ENCODE results near the gene ALCAM. TPM values are rescaled to one million over a fixed set of nuclear protein-coding genes. Genes with fewer than 3 reads are reported as not detected.
"Not testable (repeated sequence)": the region's sequence is repeated elsewhere in the genome, so short reads cannot be mapped to it uniquely, and the experiment has no call there.

Gene ALCAM
- total and polyA plus RNA-seq, 2 donors (not counting 1 experiment from before 2014, with no cell fraction given), result 6.2 to 23.8 TPM

DNA sequence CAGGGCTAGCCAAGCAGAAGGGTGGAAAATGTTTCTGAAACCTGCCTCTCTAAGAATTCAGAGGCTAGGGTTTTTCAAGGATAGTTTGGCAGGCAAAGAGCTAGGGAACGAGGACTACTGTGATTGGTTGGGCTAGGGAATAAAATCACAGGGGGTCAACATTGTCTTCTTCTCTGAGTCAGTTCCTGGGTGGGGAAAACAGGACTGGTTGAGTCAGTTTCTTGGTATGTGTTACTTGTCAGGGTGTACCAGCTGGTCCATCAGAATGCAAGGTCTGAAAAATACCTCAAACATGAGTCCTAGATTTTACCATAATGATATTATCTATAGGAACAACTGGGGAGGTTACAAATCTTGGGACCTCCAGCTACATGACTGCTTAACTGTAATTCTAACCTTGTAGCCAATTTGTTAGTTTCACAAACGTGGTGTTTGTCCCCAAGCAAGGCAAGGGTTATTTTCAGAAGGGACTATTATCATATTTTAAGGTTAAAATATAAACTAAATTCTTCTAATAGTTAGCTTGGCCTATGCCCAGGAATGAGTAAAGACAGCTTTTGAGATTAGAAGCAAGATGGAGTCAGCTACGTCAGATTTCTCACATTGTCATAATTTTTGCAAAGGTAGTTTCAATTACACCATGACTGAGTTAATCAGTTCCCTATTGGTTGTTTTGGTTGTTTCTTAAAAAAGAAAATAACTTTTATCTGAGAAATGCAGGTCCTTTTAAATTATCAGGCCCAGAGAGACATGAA lies 231.5 kb downstream of the ALCAM start:
- CTCF ChIA-PET, result no interaction called here

DNA sequence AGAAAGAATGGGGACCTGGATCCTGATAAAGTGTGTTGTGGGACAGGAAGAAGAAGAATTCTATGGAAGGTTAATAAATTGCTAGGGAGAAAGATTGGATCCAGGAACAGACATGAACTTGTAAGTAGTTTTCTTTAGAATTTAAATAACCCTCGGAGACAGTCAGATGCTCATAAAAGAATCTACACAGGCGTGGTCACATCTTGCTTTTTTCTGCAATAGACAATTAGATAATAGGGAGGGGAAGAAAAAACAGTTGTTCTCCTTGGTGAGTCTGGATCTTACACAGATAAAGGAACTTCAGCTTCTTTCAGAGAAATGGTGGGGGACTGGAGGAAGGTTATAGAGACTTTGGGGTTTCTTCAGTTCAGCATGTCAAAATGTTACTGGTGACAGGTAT lies 232.6 kb downstream of the ALCAM start:
- no peaks in the 10 kb centered on the region for H3K9me3 ChIP-seq (ENCODE audit: control extremely low read depth in 1 of 3, control insufficient read depth in 2 of 3, insufficient read depth in 1 of 3, low read length in 2 of 3)
- no peak overlapping the region for H2AFZ ChIP-seq (ENCODE audit: insufficient read depth, low read depth, low read length, poor library complexity, severe bottlenecking)
- CTCF ChIA-PET, result no interaction called here
- DNase-seq, result no peak
- no peak overlapping the region for H3K4me3 Mint-ChIP-seq
- no peaks in the 10 kb centered on the region for H4K20me1 ChIP-seq (ENCODE audit: control insufficient read depth, insufficient read depth, low read length, poor library complexity, severe bottlenecking)
- no peaks in the 10 kb centered on the region for H3K4me1 Mint-ChIP-seq
- TF ChIP-seq EZH2 (IDR thresholded peaks at IDR 0.05; ENCODE audit: borderline replicate concordance, insufficient read depth, low read depth, low read length, poor library complexity, severe bottlenecking), result no peak
- TF ChIP-seq, protein P1, sequence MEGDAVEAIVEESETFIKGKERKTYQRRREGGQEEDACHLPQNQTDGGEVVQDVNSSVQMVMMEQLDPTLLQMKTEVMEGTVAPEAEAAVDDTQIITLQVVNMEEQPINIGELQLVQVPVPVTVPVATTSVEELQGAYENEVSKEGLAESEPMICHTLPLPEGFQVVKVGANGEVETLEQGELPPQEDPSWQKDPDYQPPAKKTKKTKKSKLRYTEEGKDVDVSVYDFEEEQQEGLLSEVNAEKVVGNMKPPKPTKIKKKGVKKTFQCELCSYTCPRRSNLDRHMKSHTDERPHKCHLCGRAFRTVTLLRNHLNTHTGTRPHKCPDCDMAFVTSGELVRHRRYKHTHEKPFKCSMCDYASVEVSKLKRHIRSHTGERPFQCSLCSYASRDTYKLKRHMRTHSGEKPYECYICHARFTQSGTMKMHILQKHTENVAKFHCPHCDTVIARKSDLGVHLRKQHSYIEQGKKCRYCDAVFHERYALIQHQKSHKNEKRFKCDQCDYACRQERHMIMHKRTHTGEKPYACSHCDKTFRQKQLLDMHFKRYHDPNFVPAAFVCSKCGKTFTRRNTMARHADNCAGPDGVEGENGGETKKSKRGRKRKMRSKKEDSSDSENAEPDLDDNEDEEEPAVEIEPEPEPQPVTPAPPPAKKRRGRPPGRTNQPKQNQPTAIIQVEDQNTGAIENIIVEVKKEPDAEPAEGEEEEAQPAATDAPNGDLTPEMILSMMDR (IDR thresholded peaks at IDR 0.05), result no peak
- no peak overlapping the region for H3K27ac Mint-ChIP-seq
- H3K4me2 ChIP-seq (replicated peaks; ENCODE audit: low read depth, low read length, poor library complexity, severe bottlenecking), result no peak overlapping the region
- no peaks in the 10 kb centered on the region for H3K4me1 ChIP-seq (ENCODE audit: control insufficient read depth in 2 of 2, insufficient read depth in 2 of 2, low read length in 2 of 2)
- no peaks in the 10 kb centered on the region for H3K36me3 ChIP-seq (replicated peaks in 1 of 2; ENCODE audit: control extremely low read depth in 1 of 2, control insufficient read depth in 1 of 2, extremely low read depth in 1 of 2, insufficient read depth in 2 of 2, low read length in 1 of 2)
- ATAC-seq (ENCODE audit: low read depth), result no peak
- H3K4me3 ChIP-seq (ENCODE audit: control extremely low read depth in 1 of 5, extremely low read depth in 1 of 5, insufficient read depth in 1 of 5, low read depth in 2 of 5, low read length in 4 of 5), result no peak overlapping the region
- H3K9ac ChIP-seq (ENCODE audit: low read length), result no peak overlapping the region
- no peaks in the 10 kb centered on the region for H3K9me3 Mint-ChIP-seq (ENCODE audit: insufficient read depth)
- peaks cover 3% of the 10 kb centered on the region for H3K27me3 Mint-ChIP-seq
- no peaks in the 10 kb centered on the region for H3K79me2 ChIP-seq (ENCODE audit: control insufficient read depth, insufficient read depth, low read length)
- H3K27me3 ChIP-seq (replicated peaks in 1 of 4; ENCODE audit: control extremely low read depth in 1 of 4, control insufficient read depth in 3 of 4, insufficient read depth in 4 of 4, low read length in 3 of 4), result peaks cover 0 to 3% (median 0%) of the 10 kb centered on the region in 4 experiments
- POLR2A ChIA-PET, result no interaction called here
- no CpG with 5 or more reads among the region's 2 CpGs for WGBS (ENCODE audit: insufficient coverage)
- H3K27ac ChIP-seq (ENCODE audit: low read length in 2 of 2), result no peak overlapping the region
- intact Hi-C loops (cut with micrococcal nuclease), result no loop called here

More for the DNA sequence above, 231.5 kb downstream of the ALCAM start:
- Histone ChIP-seq H3K4me3 (ENCODE audit: control extremely low read depth in 1 of 5, extremely low read depth in 1 of 5, insufficient read depth in 1 of 5, low read depth in 2 of 5, low read length in 4 of 5) (no peak overlapping the region), H4K20me1 (ENCODE audit: control insufficient read depth, insufficient read depth, low read length, poor library complexity, severe bottlenecking) (no peaks in the 10 kb centered on the region), H3K4me1 (ENCODE audit: control insufficient read depth in 2 of 2, insufficient read depth in 2 of 2, low read length in 2 of 2) (no peaks in the 10 kb centered on the region), H3K79me2 (ENCODE audit: control insufficient read depth, insufficient read depth, low read length) (no peaks in the 10 kb centered on the region), H3K9ac (ENCODE audit: low read length) (no peak overlapping the region), H3K36me3 (replicated peaks in 1 of 2; ENCODE audit: control extremely low read depth in 1 of 2, control insufficient read depth in 1 of 2, extremely low read depth in 1 of 2, insufficient read depth in 2 of 2, low read length in 1 of 2) (no peaks in the 10 kb centered on the region), H3K27ac (ENCODE audit: low read length in 2 of 2) (no peak overlapping the region), H3K9me3 (ENCODE audit: control extremely low read depth in 1 of 3, control insufficient read depth in 2 of 3, insufficient read depth in 1 of 3, low read length in 2 of 3) (no peaks in the 10 kb centered on the region), H3K4me2 (replicated peaks; ENCODE audit: low read depth, low read length, poor library complexity, severe bottlenecking) (no peak overlapping the region), H2AFZ (ENCODE audit: insufficient read depth, low read depth, low read length, poor library complexity, severe bottlenecking) (no peak overlapping the region), H3K27me3 (replicated peaks in 1 of 4; ENCODE audit: control extremely low read depth in 1 of 4, control insufficient read depth in 3 of 4, insufficient read depth in 4 of 4, low read length in 3 of 4) (peaks cover 0 to 3% (median 0%) of the 10 kb centered on the region in 4 experiments)
- intact Hi-C loops (cut with micrococcal nuclease), result no loop called here
- Mint-ChIP-seq H3K4me3 (no peak overlapping the region), H3K4me1 (no peaks in the 10 kb centered on the region), H3K27me3 (peaks cover 3% of the 10 kb centered on the region), H3K9me3 (ENCODE audit: insufficient read depth) (no peaks in the 10 kb centered on the region), H3K27ac (no peak overlapping the region)
- DNase-seq (no peak), ATAC-seq (ENCODE audit: low read depth) (no peak)
- TF ChIP-seq, protein P1 (IDR thresholded peaks at IDR 0.05), result no peak
- TF ChIP-seq EZH2 (IDR thresholded peaks at IDR 0.05; ENCODE audit: borderline replicate concordance, insufficient read depth, low read depth, low read length, poor library complexity, severe bottlenecking), result no peak
- WGBS (ENCODE audit: insufficient coverage), result 100% methylated on average over 1 of the region's 3 CpGs
- POLR2A ChIA-PET, result no interaction called here

DNA sequence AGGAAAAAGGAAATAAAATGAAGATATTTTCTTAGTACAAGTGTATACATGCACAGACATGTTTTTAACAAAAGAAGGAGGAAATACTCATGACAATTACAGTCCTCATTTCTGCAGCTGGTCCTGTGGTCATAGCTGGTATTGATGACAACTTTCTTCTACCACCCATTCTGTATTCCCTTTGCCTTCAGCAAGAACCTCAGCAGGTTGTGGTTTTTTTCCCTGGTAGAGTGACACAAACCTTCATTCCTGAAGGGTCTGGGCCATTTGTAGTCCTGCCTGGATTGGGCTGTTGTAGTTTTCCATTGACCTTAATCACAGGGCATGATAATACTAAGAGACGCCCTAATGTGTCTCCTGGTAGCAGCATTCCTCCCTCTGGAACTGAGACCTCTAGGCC lies 235.0 kb downstream of the ALCAM start:
- H3K9me3 Mint-ChIP-seq (ENCODE audit: insufficient read depth); DNase-seq; H2AFZ ChIP-seq (ENCODE audit: insufficient read depth, low read depth, low read length, poor library complexity, severe bottlenecking); H3K79me2 ChIP-seq (ENCODE audit: control insufficient read depth, insufficient read depth, low read length); H3K4me3 ChIP-seq (ENCODE audit: control extremely low read depth in 1 of 5, extremely low read depth in 1 of 5, insufficient read depth in 1 of 5, low read depth in 2 of 5, low read length in 4 of 5); H3K27ac Mint-ChIP-seq; H3K27me3 Mint-ChIP-seq; CTCF ChIA-PET; H3K4me3 Mint-ChIP-seq; H3K27me3 ChIP-seq (replicated peaks in 1 of 4; ENCODE audit: control extremely low read depth in 1 of 4, control insufficient read depth in 3 of 4, insufficient read depth in 4 of 4, low read length in 3 of 4); H3K36me3 ChIP-seq (replicated peaks in 1 of 2; ENCODE audit: control extremely low read depth in 1 of 2, control insufficient read depth in 1 of 2, extremely low read depth in 1 of 2, insufficient read depth in 2 of 2, low read length in 1 of 2); H3K27ac ChIP-seq (ENCODE audit: low read length in 2 of 2); intact Hi-C loops (cut with micrococcal nuclease); H3K9me3 ChIP-seq (ENCODE audit: control extremely low read depth in 1 of 3, control insufficient read depth in 2 of 3, insufficient read depth in 1 of 3, low read length in 2 of 3); H3K4me1 Mint-ChIP-seq; ATAC-seq (ENCODE audit: low read depth); POLR2A ChIA-PET; H3K4me2 ChIP-seq (replicated peaks; ENCODE audit: low read depth, low read length, poor library complexity, severe bottlenecking); H3K4me1 ChIP-seq (ENCODE audit: control insufficient read depth in 2 of 2, insufficient read depth in 2 of 2, low read length in 2 of 2); H3K9ac ChIP-seq (ENCODE audit: low read length); H4K20me1 ChIP-seq (ENCODE audit: control insufficient read depth, insufficient read depth, low read length, poor library complexity, severe bottlenecking): not testable (repeated sequence)
- WGBS (ENCODE audit: insufficient coverage), result 100% methylated on average over 1 of the region's 1 CpG

Measured in B cell (primary cell).